Stimulated activated CD4-positive, alpha-beta T cell treated with anti-CD3 and anti-CD28 coated beads, Interleukin-4, amount 100 ng/mL, for 4 hours (primary cell): ENCODE data around the gene PCDH19.

Source experiments
- DNase-seq, 2 experiments: peaks; one replicate each; pipeline ENCODE4 v3.0.0-alpha.2; 2020

PCDH19 gene

DNA sequence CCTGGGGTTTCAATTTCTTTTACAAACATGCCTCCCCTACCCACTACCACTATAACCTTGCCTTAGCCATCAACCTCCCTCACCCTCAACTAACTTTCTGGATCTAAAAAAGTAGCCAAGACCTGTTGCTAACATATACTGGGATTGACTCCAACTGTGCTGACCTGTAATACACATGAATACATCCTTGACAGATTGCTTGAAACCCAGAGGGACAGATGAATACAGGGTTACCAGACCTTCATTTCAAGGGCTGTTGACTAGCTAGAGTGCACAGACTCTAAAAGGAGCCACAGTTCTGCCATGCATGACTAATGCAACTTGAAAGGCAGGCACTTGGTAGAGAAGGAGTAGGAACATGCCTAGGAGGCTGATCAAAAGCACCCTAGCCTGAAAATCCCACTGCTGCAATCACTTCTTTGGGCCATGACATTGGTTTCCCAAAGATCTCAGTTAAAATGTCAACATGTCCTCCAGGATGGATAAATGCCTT is 121.0 kb downstream of the PCDH19 start:
- no peak for DNase-seq

- DNase-seq, result no peak
Measured at GRCh38 chrX:100277231-100277630, 132.8 kb downstream of the PCDH19 start.

DNA sequence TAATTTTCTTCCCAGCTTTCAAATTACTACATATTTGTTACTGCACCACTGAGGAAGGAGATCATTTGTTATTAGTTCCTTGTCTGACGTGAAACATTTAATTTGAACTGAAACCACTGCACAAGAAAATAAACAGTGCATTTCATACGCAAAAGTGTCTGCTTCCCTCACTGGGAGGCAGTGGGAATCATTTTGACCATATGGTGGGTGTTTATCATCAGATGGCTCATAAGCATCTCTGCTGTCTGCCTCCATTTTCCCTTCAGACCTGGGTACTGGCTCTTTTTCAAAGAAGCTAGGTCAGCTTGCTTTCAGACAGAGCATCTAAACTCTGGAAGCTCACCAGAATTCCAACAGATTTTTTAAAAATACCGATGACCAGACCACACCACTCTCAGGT is 135.2 kb downstream of the PCDH19 start:
- no peak for DNase-seq

DNA sequence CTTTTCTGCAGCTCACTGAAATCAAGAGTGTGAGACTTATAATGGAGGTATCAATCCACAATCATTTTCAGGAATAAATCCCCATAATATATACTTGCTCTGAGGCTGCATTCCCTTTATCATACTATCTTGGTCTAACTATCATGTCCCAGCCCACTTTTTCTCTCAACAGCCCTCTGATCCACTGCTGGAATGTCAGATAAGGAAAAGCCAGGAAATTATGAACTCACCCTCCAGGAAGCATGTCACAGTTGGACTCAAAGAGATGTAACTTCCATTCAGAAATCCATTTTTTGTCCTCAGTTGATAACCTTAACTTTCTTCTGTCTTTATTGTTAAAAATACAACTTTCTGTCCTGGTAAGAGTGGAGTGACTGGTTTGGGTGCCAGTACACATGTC is 144.9 kb downstream of the PCDH19 start:
- DNase-seq, result no peak

DNA sequence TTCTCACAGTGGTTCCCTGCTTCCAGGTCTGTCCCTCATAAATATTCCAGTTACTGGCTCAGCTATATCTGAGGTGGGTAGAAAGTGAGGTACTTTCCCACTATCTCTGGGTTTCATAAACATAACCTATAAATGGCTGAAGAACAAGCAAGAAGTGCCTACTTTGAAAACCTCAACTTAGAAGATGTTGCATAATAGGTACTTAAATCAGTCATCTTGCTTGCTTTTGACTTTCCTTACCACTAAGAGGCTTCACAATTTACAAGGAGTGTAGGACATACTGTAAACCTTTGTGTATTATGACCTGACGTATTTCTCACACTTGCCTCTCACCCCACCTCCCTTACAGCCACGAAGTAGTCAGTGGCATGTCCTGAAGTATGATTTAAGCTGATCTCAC is 145.9 kb downstream of the PCDH19 start:
- no peak for DNase-seq

- DNase-seq, result no peak
Measured at GRCh38 chrX:100263650-100264049, 146.4 kb downstream of the PCDH19 start.

- no peak for DNase-seq
Measured at GRCh38 chrX:100248885-100249493, 161.1 kb downstream of the PCDH19 start.

DNA sequence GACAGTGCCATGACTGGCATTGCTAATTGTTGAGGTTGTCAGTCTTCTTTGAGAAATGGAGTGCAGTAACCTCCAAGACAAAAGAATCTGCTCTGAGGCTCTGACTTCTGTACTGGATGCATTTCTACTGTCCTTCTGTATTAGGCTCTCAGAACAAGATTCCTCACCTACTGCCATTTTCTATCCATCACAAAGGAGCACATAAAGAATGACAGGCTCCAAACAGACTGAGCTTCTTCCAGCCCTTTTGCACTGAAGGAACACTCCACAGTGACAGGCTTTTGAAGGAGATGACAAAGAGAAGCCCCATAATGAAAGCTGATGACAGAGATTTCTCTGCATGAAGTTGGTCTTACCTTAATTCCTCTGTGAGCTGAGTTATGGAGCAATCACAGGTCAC is 162.2 kb downstream of the PCDH19 start:
- DNase-seq, result no peak

DNA sequence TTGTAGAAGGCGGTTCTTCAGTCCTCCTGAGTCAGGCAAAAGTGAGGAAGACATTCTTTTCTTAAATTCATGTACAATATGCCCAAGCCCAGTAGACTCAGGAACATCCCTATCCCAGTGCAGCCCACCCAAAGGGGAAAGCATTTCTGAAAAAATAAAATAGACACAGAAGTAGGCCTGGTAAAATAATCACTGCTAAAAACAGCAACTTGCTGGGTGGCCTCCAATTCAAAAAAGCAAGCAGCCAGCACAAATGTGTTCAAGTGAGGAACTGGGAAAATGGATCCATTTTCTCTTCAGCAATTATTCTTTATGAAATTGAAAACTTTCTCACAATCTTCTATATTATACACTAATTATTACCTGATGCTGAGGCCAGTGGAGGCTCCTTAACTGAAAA is 165.4 kb downstream of the PCDH19 start:
- DNase-seq, result no peak
